ENCODE data around the gene CFAP92.
"Not testable (repeated sequence)": the region's sequence is repeated elsewhere in the genome, so short reads cannot be mapped to it uniquely, and the experiment has no call there.

CFAP92 gene

DNA sequence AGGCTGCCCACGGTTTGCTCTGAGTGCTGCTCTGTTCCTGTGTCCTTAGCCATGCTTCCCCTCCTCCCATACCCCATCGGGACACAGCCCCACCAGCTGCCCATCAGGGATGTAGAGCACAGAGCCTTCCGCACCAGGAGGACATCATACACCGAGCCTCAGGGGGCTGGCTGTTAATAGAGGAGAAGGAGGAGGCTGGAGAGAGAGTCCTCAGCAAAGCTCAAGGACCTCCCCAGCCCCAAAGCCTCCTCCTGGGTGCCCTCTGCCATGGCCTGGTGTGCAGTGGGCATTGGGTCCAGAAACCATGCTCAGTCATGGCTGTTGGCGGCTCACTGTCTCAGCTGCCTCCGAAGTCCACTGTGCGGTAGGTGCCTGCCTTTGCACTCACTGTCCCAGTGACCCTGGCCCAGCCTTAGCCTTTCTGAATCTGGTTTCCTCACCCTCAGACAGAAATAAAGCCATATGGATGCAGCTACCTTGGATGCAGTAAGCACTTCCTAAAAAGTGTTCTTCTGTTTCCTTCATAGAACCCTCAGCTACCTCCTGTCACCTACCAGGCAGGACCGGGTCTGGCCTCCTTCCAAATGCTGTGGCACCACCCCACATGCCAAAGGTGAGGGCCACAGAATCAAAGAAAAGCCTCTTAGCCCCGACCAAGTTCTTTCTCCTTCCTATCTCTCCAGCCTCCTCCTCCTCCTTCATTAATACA lies 60.5 kb downstream of the CFAP92 start:
- DNase-seq, result no peak

DNA sequence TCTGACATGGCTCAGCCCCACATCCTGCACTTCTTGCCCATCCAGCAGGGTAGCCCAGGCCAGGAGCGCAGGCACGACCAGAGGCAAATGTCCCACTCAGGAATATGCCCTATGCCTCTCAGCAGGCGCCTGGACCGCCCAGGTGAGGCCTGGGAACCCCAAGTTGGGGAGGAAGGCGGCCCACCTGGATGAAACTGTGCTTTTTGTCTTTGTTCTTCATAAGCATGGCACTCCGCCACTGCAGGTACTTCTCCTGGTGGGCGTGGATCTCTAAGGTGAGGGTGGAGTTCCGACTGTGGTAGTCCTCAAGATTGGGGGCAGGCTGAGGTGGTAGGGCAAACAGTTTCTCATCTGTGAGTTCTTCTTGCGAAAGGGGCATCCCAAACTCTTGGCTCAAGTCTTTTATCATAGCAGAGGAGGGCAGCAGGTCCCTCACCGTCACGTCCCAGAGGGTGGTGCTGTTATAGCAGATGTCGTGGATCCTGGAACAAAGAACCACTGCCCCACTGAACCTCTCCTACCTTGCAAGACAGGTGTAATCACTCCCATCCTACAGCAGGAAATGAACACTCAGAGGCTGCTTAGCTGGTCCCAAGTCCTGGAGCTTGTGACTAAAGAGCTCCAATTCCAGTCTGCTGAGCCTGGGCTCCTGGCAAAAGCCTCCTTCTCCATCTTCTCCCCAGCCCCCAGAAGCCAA lies 61.2 kb downstream of the CFAP92 start:
- no peak for DNase-seq

DNA sequence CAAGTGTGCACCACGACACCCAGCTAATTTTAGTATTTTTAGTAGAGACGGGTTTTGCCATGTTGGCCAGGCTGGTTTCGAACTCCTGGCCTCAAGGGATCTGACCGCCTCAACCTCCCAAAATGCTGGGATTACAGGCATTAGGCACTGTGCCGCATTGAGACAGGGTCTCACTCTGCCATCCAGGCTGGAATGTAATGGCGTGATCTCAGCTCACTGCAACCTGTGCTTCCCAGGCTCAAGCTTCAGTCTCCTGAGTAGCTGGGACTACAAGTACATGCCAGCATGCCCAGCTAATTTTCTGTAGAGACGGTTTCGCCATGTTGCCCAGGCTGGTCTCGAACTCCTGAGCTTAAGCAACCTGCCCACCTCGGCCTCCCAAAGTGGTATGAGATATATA lies 62.8 kb downstream of the CFAP92 start:
- DNase-seq, result no peak

DNA sequence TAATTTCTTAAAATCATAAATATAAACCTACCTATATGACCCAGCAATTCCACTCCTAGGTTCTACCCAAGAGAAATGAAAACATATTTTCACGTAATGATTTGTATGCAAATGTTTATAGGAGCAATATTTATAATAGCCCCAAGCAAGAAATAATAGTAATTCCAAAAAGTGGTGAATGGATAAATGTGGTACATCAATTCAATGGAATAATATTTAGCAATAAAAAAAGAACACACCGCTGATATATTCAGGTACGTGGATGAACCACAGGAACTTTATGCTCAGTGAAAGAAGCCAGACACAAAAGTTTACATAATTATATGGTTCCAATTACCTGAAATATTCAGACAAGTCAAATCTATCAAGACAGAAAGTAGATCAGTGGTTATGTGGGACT lies 64.5 kb downstream of the CFAP92 start:
- DNase-seq, result no peak

DNA sequence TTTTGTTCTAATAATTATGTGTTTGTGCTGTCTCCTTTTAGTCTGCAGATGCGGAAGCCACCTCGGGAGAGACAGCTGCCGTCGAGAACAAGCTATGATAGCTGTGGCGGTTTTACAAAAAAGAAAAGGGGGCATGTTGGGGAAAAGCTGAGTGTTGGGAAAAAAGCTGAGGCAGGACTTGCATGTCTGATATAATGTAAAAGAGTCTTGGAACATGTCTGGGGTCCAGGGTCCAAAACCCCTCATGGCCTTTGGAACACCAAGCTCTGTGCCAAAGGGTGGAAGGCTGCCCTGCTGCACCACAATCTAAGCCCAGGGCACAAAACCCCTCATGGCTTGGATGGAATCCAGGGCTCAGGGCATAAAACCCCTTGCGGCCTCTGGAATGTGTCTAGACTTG lies 69.9 kb downstream of the CFAP92 start:
- DNase-seq, result not testable (repeated sequence)

DNA sequence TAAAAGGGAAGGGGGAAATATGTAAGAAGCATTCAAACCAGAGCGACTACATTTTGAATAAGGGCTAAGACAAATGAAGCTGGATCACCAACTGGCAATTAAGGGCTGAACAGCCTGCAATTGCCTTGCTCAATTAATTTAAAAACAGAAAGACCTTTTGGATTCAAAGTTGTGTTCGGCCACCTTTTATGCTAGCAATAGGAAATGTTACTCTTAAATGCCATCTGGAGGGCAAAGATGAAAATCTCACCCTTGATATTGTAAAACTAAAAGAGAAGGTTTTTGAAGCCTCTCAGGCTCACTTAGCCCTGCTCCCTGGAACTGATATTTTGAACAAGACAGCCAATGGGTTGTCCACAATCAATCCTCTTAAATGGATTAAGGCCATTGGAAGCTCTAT lies 70.3 kb downstream of the CFAP92 start:
- no peak for DNase-seq

DNA sequence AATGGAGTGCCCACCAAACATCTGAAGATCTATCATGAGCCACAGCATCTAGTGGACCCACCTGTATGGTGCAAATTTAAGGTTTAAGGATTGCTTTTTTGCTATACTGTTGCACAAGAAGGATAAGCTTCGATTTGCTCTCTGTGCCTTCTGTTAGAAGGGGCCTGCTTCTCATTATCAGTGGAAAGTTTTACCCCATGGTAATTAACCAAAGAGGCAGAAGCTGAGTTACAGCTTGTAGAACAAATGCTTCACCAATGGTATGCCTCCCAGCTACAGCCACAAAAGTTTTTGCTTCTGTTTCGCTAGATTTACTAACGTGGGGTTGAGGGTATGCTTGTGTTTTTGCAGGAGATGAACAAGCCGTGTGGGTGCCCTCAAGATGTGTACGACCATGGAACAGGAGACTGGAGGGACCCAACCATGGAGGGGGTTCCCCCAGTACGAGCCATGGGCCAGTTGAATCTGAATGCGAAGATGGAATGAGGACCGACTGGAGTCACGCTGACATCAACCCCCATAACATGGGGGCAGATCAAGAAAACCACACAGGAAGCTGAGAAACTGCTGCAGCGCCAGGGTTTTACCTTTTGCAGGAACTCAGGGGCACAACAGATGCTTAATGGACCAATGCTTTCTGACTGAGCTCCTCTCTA lies 70.9 kb downstream of the CFAP92 start:
- no peak for DNase-seq

DNA sequence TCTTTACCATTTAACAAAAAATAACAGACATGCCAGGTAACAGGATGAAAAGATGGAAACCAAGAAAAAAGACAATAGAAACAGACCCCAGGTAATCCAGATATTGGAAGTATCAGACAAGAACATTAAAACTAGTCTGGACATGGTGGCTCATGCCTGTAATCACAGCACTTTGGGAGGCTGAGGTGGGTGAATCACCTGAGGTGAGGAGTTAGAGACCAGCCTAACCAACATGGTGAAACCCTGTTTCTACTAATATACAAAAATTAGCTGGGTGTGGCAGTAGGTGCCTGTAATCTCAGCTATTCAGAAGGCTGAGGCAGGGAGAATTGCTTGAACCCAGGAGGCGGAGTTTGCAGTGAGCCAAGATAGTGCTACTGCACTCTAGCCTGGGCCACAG lies 73.9 kb downstream of the CFAP92 start:
- no peak for DNase-seq

DNA sequence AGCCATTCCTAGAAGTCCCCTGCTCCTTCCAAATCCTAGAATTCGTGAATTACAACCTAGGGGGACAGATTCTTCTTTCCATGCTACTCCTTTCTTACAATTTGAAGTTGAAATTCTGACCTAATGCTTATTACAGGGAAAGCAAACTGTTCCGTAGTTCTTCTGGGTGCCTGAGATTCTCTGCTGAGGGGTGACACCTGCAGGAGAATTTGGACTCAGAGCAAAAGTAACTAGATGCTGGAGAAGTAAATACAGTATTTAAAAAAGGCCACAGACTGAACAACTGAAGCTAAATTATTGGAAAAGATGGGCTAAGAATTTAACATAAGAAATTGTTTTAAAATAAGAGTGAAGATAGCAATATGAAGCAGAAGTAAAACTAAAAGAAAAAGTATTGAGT lies 76.6 kb downstream of the CFAP92 start:
- DNase-seq, result no peak

DNA sequence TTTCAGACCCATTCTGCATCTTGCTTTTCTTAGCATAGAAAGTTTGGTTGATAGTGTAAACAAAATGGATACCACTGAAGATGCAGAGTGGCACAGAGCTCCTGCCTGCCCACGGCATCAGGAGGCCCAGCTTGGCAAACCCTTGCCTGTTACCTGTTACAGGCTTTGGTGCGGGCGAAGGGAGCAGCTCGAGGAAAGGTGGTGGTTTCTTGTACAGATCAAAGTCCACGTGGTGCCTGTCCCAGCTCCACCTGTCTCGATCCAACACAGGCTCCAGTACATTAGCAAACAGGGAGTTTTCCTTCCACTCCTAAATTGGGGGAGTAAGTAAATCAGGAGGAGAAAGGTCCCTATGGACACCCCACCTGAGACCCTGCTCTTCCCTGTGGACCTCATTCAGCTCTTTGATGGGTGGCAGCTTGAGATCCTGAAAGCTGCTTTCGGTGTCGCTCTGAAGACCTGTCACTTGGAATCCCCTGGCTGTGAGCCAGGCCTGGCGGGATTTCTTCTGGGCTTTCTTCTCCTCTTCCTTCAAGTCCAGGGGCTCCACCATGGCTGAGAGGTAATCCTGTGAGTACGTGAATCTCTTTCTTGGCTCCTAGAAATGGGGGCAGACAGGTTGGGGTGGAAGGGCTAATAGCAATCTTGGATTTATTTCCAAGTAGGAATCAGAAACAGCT lies 78.8 kb downstream of the CFAP92 start:
- DNase-seq, result no peak

DNA sequence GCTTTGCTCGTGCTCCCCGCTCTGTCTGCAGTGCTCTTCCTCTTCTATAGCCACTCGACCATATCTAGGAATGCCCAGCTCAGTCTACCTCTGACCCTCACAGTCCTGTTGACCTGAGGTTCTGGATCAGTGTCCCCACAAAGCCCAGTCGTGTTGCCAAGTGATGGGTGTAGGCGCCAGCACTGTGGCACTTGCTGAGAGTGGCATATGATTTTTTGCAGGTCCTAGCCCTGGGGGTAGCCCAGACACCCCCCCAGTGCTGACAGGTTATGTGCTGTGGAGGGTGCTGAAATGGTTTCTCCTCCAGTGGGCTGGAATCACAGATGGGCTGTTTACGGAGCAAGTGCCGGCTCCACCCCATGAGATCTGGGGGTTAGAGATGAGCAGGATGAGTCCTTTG lies 82.0 kb downstream of the CFAP92 start:
- no peak for DNase-seq

DNA sequence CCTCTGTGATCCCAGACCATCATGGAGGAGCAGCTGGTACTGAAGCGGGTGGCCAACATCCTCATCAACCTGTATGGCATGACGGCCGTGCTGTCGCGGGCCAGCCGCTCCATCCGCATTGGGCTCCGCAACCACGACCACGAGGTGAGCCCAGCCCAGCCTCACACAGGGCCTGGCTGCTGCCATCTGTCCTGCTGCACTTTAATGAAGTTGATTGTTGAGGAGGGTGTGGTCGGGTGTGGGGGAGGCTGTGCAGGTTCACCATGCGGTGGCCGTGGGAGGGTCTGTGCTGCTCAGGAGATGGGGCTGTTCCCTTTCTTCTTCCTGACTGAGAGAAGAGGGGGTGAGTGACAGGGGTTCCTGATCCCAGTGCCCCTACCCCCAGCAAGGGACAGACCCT lies 83.9 kb downstream of the CFAP92 start:
- no peak for DNase-seq

DNA sequence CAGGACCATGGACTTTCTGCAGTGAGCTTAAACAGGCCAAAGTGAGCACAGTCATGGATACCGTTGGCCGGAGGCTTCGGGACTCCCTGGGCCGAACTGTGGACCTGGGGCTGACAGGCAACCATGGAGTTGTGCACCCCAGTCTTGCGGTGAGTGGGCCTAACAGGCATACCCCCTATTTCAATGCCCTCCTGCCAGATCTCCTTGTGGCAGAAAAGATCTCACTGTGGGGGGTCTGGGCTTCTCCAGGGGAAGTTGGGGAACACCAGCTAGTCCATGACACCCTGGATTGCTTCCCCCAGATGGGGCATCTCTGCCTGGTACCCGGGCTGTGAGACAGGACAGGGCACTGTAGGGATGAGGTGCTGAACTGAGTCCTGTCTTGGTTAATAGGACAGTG lies 84.9 kb downstream of the CFAP92 start:
- DNase-seq, result no peak

DNA sequence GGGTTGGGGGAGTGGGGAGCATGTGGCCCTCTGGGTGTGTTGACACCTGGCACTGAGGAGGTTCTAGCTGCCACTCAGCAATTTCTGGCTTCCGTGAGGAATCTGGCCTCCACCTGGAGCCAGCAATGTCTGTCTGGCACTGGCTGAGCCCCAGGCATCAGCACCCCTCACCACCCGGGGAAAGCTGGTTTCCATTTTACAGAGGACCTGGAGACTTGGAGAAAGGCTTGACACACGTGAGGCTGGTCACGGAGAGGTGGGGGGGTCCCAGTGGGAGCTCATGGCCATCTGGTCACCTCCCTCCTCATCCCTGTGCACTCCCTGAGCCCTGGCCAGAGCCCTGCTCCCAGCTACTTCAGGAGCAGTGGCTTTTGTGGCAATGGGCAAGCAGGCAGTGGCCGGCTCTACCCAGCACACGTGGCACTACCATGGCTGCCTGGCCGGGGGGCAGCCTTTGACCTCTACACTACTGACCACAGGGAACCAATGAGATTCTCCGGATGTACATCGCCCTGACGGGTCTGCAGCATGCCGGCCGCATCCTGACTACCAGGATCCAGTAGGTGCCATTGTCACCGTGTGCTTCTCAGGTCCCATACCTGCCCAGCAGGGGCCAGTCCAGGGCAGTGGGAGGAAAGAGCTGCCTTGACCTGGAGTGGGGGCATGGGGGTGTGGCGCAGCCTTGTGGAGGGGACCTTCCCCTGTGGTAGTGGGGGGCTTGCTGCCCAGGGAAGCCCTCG lies 86.0 kb downstream of the CFAP92 start:
- no peak for DNase-seq

DNA sequence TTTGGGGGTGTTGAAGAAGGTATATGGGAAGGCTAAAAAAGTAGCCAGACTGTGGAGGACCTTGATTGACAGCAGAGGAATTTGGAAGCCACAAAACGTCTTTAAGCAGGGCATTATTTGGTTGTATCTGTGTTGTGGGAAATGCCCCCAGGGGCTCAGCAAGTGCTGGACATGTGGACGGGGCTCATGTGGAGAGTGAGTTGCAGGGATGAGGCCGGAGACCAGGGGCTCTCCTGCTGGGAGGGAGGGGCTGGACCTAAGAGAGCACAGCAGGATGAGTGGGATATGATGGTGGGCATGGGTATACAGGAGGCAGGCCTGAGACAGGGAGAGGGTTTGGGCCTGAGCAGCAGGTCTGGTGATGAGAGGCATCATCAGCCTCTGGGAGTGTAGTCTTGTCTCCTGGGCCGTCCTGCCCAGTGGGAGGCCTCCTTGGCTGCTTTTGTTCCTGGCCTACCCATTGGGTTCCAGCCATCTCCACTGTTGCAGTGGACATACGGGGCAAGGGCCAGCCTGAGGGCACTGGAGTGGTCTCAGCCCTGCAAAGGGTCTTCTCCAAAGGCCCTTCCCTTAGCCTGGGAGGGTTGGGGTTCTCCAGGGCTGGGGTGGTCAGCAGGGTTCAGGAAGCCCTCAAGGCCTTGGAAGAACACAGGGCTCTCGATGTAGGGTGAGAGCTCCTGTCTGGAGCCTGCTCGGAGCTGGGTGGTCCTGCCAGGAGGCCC lies 86.9 kb downstream of the CFAP92 start:
- DNase-seq, result no peak

DNA sequence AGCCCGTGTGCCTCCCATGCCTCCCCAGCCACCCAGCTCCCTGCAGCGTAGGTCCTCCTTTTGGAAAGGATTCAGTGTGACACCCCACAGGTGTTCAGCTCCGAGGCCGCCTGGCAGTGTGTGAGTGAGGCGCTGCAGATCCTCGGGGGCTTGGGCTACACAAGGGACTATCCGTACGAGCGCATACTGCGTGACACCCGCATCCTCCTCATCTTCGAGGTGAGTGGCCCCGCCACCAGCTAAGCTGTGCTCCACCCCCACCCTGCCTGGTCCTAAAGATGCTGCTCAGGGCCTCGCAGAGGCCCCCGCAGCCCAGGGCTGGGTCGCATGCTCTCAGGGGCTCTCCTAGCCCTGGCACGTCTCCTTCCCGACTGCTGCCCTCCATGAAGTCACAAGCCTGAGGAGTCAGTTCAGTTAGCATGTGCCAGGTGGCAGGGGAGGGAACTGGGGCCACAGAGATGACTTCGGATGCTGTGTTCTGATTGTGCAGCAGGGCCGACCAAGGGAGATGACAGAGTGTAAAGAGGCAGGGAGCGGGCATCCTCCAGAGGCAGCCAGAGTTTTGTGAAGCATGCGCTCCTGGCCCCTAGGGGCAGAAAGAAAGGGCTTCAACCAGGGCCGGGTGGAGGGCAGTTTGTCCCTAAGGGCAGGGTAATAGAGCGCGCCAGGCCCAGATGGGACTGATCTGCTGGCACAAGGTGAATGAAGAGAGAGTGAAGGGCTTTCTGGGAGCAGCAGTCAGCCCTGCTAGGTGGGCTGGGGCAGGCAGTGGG lies 87.7 kb downstream of the CFAP92 start:
- DNase-seq, result no peak

DNA sequence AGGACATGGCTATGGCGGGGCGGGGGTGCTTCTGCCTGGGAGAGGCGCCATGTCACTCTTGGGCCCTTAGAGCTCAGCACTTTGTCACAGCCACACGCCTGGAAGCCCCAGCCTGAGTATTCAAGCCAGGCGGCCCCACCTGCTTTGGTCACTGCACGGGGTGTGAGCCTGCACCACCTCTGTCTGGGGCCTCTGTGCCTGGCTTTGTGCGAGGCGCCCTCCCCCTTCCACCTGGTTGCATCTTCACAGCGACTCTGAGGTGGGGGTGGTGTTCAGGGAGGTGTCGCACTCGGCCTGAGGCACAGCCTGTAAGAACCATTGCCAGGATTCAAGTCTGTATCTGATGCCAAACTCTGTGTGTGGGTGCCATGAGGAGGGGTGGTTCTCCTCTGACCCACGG lies 90.4 kb downstream of the CFAP92 start:
- DNase-seq, result no peak

DNA sequence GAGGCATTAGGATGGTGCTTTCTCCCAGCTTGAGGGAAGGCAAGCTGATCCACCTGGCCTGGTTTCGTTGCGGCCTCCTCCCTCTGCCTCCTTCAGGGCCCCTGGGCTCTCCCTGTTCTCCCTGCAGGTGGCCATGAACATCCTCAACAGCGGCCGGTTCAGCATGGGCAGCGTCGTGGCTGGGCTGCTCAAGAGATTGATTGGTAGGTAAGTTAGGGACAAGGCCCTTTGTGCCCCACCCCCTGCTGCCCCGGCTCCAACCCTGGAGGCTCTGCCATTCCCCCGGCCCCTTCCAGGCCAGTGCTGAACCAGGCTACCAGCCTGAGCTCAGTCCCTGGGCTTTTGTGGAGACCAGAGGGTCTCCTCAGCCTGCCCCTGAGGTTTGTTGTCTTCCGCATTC lies 91.5 kb downstream of the CFAP92 start:
- DNase-seq, result no peak

DNA sequence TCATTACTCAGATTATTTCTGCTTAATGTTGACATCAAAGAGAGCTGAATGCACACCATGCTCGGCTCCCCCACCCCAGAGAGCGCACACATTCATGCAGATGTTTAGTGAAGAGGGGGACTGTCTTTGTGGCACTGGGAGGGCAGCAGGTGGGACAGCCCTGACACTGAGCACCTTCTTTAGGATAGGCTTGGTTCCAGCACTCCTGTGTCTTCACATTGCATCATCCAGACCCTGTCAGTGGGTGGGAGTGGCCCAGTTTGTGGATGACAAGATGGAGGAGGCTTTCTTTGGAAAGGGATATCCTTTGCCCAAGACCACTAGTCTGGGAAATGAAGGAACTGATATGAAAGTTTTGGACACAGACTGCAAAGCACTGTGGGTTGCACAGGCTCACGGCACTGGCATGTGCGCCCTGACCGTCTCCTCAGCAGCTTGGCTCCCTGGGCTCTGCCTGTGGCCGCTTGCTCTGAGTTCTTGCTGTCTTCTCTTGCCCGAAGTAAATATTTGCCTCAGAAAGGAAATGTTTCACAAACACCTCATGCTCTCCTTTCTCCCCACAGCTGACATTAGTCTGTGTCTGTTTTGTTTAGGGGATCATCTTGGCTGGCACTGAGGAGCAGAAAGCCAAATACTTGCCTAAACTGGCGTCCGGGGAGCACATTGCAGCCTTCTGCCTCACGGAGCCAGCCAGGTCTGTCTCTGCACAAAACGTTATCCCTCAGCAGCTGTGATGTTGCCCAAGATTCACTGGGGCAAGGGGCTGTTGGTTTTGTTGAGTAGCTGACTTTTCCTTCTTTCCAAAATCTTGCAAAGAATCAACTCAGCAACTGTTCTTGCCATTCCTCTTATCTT lies 97.8 kb downstream of the CFAP92 start:
- no peak for DNase-seq

DNA sequence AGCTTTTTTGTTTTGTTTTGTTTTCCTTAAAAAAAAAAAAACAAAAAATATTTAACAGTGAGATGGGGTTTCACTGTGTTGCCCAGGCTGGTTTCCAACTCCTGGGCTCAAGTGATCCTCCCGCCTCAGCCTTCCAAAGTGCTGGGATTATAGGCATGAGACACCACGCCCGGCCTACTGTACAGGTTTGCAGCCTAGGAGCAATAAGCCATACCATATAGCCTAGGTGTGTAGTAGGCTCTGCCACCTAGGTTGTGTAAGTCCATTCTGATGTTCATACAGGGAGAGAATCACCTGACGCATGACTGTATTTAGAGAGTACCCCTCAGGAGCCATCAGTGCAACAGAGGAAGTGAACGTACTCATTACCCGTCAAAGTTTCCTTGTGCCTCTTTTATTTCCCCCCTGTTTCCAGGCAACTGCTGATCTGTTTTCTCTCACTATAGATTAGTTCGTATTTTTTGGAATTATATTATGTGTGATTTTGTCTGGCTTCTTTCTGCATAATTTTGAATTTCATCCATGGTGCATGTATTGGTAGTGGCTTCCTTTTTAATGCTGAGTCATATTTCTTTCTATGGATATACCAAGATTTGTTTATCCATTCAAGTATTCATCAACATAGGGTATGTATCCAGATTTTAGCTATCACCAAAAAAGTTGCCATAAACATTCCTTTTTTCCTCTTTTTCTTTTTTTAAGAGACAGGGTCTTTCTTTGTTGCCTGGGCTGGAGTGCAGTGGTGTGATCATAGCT lies 104.6 kb downstream of the CFAP92 start:
- DNase-seq, result no peak
